Measurements from ENCODE around the gene ITPKB. TPM values are rescaled to one million over a fixed set of nuclear protein-coding genes. Genes with fewer than 3 reads are reported as not detected.

Gene ITPKB
- total RNA-seq, 1 donor from 2014 or later = 21.2 TPM

DNA sequence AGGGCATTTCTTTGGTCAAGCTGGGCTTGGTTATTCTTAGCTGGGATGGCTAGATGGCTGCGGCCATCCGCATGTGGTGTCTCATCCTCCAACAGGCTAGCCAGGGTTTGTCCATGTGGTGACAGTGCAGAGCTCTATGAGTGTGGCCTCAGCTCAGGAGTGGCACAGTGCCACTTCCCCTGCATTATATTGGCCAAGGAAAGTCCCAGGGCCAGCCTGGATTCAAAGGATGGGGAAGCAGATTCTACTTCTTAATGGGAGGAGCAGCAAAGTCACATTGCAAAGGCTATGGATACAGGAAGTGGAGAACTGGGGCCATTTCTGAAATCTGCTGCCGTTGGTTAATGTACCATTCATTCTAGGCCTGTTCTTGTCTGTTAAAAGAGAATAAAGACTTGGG, 156.1 kb downstream of the ITPKB start:
- H3K27me3 Mint-ChIP-seq (ENCODE audit: low read depth) = peaks cover 8% of the 10 kb centered on the region
- TF ChIP-seq, protein P1, sequence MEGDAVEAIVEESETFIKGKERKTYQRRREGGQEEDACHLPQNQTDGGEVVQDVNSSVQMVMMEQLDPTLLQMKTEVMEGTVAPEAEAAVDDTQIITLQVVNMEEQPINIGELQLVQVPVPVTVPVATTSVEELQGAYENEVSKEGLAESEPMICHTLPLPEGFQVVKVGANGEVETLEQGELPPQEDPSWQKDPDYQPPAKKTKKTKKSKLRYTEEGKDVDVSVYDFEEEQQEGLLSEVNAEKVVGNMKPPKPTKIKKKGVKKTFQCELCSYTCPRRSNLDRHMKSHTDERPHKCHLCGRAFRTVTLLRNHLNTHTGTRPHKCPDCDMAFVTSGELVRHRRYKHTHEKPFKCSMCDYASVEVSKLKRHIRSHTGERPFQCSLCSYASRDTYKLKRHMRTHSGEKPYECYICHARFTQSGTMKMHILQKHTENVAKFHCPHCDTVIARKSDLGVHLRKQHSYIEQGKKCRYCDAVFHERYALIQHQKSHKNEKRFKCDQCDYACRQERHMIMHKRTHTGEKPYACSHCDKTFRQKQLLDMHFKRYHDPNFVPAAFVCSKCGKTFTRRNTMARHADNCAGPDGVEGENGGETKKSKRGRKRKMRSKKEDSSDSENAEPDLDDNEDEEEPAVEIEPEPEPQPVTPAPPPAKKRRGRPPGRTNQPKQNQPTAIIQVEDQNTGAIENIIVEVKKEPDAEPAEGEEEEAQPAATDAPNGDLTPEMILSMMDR (IDR thresholded peaks at IDR 0.05; ENCODE audit: unreplicated experiment) = no peak
- H3K36me3 Mint-ChIP-seq = no peaks in the 10 kb centered on the region
- DNase-seq (ENCODE audit: low spot score in 2 of 2, unreplicated experiment in 2 of 2) = no peak
- H3K4me3 Mint-ChIP-seq = no peak overlapping the region
- no peak overlapping the region for H3K27ac Mint-ChIP-seq
- H3K9me3 Mint-ChIP-seq = no peaks in the 10 kb centered on the region
- H3K4me1 Mint-ChIP-seq = no peaks in the 10 kb centered on the region

Other genes starting within 250 kb of the ITPKB start
- gene STUM, start 190.5 kb downstream of the ITPKB start, total RNA-seq = 0.07 to 0.18 TPM (median 0.09 TPM) in 3 replicates
- 12.4 to 14.0 TPM (median 13.4 TPM) in 3 replicates for gene PSEN2, start 131.3 kb upstream of the ITPKB start, total RNA-seq
- 17.7 to 22.7 TPM (median 19.9 TPM) in 3 replicates for gene COQ8A, start 201.0 kb upstream of the ITPKB start, total RNA-seq

All from mesothelial cell of epicardium (in vitro differentiated cells).